Thyroid gland (tissue), 4 donors: ENCODE measurements around the gene CXXC1. TPM values are rescaled to one million over a fixed set of nuclear protein-coding genes. Genes with fewer than 3 reads are reported as not detected.
A peak's percentile ranks its signal among the peaks of the same experiment; 100 is the strongest.

Source experiments
- DNase-seq, 2 donors: peaks; one replicate each; pipeline ENCODE4 v3.0.0-alpha.2; 2019
- H3K27ac ChIP-seq, 3 donors: fragments of 200-600 bp; sonication (generic); 1 replicate in 2 of 3; 2 replicates in 1 of 3; pipeline ENCODE4 v1.5.1; 2016 to 2019; ENCODE audit warnings: mild to moderate bottlenecking in 1 of 3, moderate library complexity in 1 of 3
- H3K27me3 ChIP-seq: fragments of 200-600 bp; sonication (generic); one replicate; pipeline ENCODE4 v1.5.1; 2019
- H3K36me3 ChIP-seq, 2 donors: fragments of 200-600 bp; sonication (generic); one replicate each; pipeline ENCODE4 v1.5.1; 2016 to 2019
- H3K4me1 ChIP-seq, 2 donors: fragments of 200-600 bp; sonication (generic); one replicate each; pipeline ENCODE4 v1.5.1; 2017 to 2019
- H3K4me3 ChIP-seq, 3 donors: fragments of 200-600 bp; sonication (generic); replicated peaks in 1 of 3; 1 replicate in 2 of 3; 2 replicates in 1 of 3; pipeline ENCODE4 v1.5.1; 2016; ENCODE audit warnings: mild to moderate bottlenecking in 1 of 3
- H3K9me3 ChIP-seq: fragments of 200-600 bp; sonication (generic); one replicate; pipeline ENCODE4 v1.5.1; 2017
- CTCF ChIP-seq, 6 experiments: fragments of 200-600 bp in 3 of 6; fragments of 450-650 bp in 3 of 6; sonication (generic) in 3 of 6; IDR thresholded peaks; one replicate each; pipeline ENCODE4 v1.5.1; 2016 to 2019; ENCODE audit warnings: antibody characterized with exemption in 6 of 6, mild to moderate bottlenecking in 2 of 6, inconsistent platforms in 1 of 6, moderate library complexity in 1 of 6
- POLR2A ChIP-seq, 2 donors: fragments of 450-650 bp; IDR thresholded peaks; one replicate each; pipeline ENCODE4 v1.6.1; 2017; ENCODE audit warnings: antibody characterized with exemption in 2 of 2, mild to moderate bottlenecking in 2 of 2, moderate library complexity in 1 of 2
- WGBS, 2 donors: methylation state at CpG; one replicate each; pipeline ENCODE4 v1.1.5; 2017; 5-methylcytosine and 5-hydroxymethylcytosine counted together
- intact Hi-C: fragments of 100-400 bp; cut with DNase I; formaldehyde crosslinking; loops from one replicate; pipeline ENCODE4 v1.15.1; 2023
- total RNA-seq, 4 donors: library from RNA; depleted of rRNA; stranded (reverse); fragments of >200 nt; gene quantifications; one replicate each; pipeline ENCODE4 v1.2.3, GENCODE V29; 2016

The CXXC1 gene
- total RNA-seq, 4 donors from 2014 or later, result 39.7 to 125 (median 62.7) TPM

DNA sequence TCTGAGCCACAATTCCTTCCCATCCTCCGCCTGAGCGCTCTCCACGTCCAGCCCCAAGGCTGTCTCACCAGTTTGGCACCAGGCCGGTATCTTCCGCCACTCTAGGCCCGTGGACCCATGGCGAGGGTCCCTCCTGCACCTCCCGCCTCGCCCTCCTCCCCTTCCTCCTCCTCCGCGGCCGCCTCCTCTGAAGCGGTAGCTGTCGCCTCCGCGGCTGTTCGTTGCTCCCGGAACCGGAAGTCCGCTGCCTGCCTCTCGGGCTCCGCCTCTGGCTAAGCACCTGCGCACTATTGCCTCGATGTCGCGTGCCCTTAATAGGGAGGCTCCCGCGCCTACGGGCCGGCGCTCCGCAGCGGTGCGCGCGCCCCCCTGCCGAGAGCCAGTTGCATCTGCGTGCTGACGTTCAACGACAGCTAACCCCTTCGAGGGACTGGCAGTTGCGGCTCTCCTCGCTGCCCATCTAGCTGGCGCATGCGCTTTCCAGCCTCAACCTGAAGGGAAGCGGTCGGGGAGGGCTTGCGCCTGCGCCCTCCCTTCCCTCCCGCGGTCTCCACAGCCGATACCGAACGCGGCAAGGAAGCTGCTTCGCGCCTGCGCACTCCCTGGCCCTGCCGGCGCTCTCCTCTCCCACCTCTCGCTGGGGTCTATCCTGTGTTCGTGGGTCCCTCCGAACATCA is 6.1 kb downstream of the CXXC1 start, which contains the start of gene MBD1:
MBD1 (minus strand) TSS at position 229 of the 677 bp plus-strand sequence. CDS start 1,531 bp downstream, outside the sequence.
- peaks cover 17 to 20% of the 10 kb centered on the region in 2 donors for H3K36me3 ChIP-seq
- intact Hi-C loops, result loop anchor here (10.0 kb wide), 1 partner anchor 73 kb away; no protein-coding TSS in a partner anchor

DNA sequence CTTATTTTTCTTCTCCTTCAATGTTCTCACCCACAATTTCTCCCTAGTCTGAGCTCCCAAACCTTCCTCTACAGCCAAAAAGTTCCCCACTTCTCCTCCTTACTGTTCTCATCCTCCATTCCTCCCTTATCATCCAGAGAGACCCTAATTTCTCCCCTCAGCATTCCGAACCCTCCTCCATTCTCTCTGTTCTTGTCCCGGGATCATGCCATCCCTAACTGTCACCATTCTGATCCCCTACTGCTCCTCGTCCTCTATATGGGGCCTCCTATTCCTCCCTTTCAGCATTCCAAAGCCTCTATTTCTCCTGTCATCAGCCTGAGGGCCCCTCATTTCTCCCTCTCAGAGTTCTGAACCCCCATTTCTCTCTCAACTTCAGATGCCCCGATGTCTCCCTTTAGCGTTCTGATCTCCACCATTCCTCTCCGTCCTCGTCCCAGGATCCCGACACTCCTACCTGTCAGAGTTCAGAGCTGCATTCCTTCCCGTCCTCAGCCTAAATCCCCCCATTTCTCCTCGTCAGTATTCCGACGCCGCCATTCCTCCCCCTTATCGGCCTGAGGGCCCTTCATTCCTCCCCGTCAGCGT is 6.7 kb downstream of the CXXC1 start:
- H3K36me3 ChIP-seq, result peaks cover 23 to 26% of the 10 kb centered on the region in 2 donors
- H3K27me3 ChIP-seq, result no peaks in the 10 kb centered on the region
- no peak for TF ChIP-seq CTCF (IDR thresholded peaks at IDR 0.05)
- TF ChIP-seq POLR2A (IDR thresholded peaks at IDR 0.05), result no peak
- intact Hi-C loops, result loop anchor here (10.0 kb wide), 1 partner anchor 74 kb away; no protein-coding TSS in a partner anchor
- H3K9me3 ChIP-seq, result no peaks in the 10 kb centered on the region
- peak overlapping the region; percentile 62 to 85 (median 65) for H3K4me3 ChIP-seq
- DNase-seq, result no peak
- peak overlapping the region; percentile 92 to 94 (median 94) for H3K27ac ChIP-seq
- WGBS, 2 donors, result 2% methylated on average over 16 of the region's 16 CpGs
- peaks cover 17% of the 10 kb centered on the region in 2 donors for H3K4me1 ChIP-seq

More for the DNA sequence above, 6.1 kb downstream of the CXXC1 start, which contains the start of gene MBD1:
- Histone ChIP-seq H3K27ac (peak within 1 kb of the TSS; percentile 92 to 94 (median 94)), H3K4me1 (peaks cover 17% of the 10 kb centered on the region in 2 donors), H3K9me3 (no peaks in the 10 kb centered on the region), H3K4me3 (peak within 1 kb of the TSS; percentile 62 to 85 (median 65)), H3K27me3 (no peaks in the 10 kb centered on the region)
- TF ChIP-seq CTCF (IDR thresholded peaks at IDR 0.05) (peak in 3 of 6 experiments; percentile 12 to 29 (median 19)), POLR2A (IDR thresholded peaks at IDR 0.05) (peak; percentile 52 to 87)
- 0 to 1% methylated on average over 23 to 45 of the region's 63 CpGs for WGBS, 2 donors
- peak; percentile 98 to 99 for DNase-seq

DNA sequence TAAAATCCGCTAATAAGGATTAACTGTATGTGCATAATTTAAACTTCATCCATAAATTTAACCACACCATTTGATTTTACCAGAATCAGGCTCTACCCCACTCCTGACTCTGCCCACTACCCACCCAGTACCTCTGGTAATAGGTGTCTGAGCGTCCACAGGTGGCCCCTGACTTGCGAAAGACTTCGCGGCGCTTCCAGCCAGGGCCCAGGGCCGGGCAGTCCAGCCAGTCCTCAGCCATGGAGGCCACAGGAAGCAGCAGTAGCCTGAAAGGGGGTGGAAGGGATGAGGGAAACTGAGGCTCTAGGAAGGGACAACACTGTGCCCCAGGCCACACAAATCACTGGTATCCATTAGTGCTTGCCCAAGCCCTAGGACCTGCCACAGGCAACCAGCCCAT is 7.7 kb downstream of the CXXC1 start:
- Histone ChIP-seq H3K36me3 (peaks cover 34 to 36% of the 10 kb centered on the region in 2 donors), H3K4me3 (no peak overlapping the region), H3K27ac (no peak overlapping the region), H3K4me1 (peaks cover 17% of the 10 kb centered on the region in 2 donors), H3K27me3 (no peaks in the 10 kb centered on the region), H3K9me3 (no peaks in the 10 kb centered on the region)
- TF ChIP-seq POLR2A (IDR thresholded peaks at IDR 0.05) (no peak), CTCF (IDR thresholded peaks at IDR 0.05) (no peak)
- no peak for DNase-seq
- intact Hi-C loops, result loop anchor here (10.0 kb wide), 1 partner anchor 75 kb away; no protein-coding TSS in a partner anchor
- WGBS, 2 donors, result 92 to 94% methylated on average over 7 of the region's 7 CpGs

- Histone ChIP-seq H3K4me1 (peaks cover 17% of the 10 kb centered on the region in 2 donors), H3K27me3 (no peaks in the 10 kb centered on the region), H3K9me3 (no peaks in the 10 kb centered on the region), H3K27ac (no peak overlapping the region), H3K4me3 (no peak overlapping the region), H3K36me3 (peaks cover 42 to 43% of the 10 kb centered on the region in 2 donors)
- intact Hi-C loops, result no loop called here
- no peak for DNase-seq
- 91 to 92% methylated on average over 6 of the region's 6 CpGs for WGBS, 2 donors
- TF ChIP-seq POLR2A (IDR thresholded peaks at IDR 0.05) (no peak), CTCF (IDR thresholded peaks at IDR 0.05) (no peak)
Observed at GRCh38 chr18:50277942-50278341, 9.6 kb downstream of the CXXC1 start.

DNA sequence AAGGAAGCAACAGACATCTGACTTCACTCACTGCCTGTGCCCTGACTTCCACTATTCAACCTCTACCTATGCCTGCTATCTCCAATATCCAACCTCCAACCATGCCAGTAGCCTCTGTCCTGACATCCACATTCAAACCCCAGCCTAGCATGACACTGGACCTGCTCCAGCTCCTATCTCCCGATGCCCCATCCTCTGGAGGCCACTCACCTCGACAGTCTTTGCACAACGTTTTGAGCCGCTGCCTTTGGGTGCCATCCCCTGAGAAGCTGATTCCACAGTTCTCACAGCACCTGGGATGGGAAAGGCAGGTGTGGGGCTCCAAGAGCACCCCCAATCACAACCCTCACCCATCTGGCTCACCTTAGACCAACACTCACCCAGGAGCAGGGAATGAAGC is 11.0 kb downstream of the CXXC1 start:
- Histone ChIP-seq H3K9me3 (no peaks in the 10 kb centered on the region), H3K27me3 (no peaks in the 10 kb centered on the region), H3K27ac (no peak overlapping the region), H3K36me3 (peaks cover 57% of the 10 kb centered on the region in 2 donors), H3K4me3 (no peak overlapping the region), H3K4me1 (peaks cover 11 to 13% of the 10 kb centered on the region in 2 donors)
- TF ChIP-seq POLR2A (IDR thresholded peaks at IDR 0.05), result no peak
- no peak for TF ChIP-seq CTCF (IDR thresholded peaks at IDR 0.05)
- no peak for DNase-seq
- WGBS, 2 donors, result 88 to 91% methylated on average over 4 of the region's 4 CpGs
- intact Hi-C loops, result no loop called here
